ENCODE measurements around the gene HNRNPH1.

DNA sequence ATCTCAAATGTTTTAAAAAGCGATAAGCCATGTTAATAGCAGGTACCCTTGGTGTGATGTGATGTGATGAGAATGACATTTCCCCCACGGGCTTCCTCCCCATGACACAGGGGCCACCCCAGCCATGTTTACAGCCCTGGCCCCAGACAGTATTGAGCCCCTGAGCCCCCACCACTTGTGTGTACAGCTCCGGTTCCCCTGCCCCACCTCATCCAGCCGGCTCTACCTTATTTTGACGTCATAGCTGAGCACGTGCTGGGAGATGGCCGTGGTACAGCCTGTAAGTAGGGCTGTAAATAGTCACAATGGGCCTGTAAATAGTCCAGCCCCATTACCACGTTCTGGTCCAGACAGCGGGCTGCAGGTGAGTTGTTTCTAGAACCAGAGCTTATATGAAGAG, 24.9 kb upstream of the HNRNPH1 start:
- TF ChIP-seq ZNF121 (CRISPR knock-in tag; IDR thresholded peaks at IDR 0.05), result no peak
- no peak for TF ChIP-seq SP1 (CRISPR knock-in tag; conservative IDR thresholded peaks at IDR 0.05)
- TF ChIP-seq, protein P1, sequence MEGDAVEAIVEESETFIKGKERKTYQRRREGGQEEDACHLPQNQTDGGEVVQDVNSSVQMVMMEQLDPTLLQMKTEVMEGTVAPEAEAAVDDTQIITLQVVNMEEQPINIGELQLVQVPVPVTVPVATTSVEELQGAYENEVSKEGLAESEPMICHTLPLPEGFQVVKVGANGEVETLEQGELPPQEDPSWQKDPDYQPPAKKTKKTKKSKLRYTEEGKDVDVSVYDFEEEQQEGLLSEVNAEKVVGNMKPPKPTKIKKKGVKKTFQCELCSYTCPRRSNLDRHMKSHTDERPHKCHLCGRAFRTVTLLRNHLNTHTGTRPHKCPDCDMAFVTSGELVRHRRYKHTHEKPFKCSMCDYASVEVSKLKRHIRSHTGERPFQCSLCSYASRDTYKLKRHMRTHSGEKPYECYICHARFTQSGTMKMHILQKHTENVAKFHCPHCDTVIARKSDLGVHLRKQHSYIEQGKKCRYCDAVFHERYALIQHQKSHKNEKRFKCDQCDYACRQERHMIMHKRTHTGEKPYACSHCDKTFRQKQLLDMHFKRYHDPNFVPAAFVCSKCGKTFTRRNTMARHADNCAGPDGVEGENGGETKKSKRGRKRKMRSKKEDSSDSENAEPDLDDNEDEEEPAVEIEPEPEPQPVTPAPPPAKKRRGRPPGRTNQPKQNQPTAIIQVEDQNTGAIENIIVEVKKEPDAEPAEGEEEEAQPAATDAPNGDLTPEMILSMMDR (IDR thresholded peaks at IDR 0.05), result no peak
- TF ChIP-seq, protein P2, sequence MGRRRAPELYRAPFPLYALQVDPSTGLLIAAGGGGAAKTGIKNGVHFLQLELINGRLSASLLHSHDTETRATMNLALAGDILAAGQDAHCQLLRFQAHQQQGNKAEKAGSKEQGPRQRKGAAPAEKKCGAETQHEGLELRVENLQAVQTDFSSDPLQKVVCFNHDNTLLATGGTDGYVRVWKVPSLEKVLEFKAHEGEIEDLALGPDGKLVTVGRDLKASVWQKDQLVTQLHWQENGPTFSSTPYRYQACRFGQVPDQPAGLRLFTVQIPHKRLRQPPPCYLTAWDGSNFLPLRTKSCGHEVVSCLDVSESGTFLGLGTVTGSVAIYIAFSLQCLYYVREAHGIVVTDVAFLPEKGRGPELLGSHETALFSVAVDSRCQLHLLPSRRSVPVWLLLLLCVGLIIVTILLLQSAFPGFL (CRISPR knock-in tag; IDR thresholded peaks at IDR 0.05; ENCODE audit: borderline replicate concordance), result no peak
- TF ChIP-seq FOXP1 (CRISPR knock-in tag; IDR thresholded peaks at IDR 0.05; ENCODE audit: borderline replicate concordance), result no peak
- TF ChIP-seq, protein P3, sequence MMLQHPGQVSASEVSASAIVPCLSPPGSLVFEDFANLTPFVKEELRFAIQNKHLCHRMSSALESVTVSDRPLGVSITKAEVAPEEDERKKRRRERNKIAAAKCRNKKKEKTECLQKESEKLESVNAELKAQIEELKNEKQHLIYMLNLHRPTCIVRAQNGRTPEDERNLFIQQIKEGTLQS (CRISPR knock-in tag; conservative IDR thresholded peaks at IDR 0.05), result no peak
- TF ChIP-seq TEAD4 (CRISPR knock-in tag; IDR thresholded peaks at IDR 0.05), result no peak
